Measurements from ENCODE around the gene TSEN54. TPM values are rescaled to one million over a fixed set of nuclear protein-coding genes. Genes with fewer than 3 reads are reported as not detected.

TSEN54 gene
- total RNA-seq, 1 experiment from 2014 or later: 44.5 TPM

DNA sequence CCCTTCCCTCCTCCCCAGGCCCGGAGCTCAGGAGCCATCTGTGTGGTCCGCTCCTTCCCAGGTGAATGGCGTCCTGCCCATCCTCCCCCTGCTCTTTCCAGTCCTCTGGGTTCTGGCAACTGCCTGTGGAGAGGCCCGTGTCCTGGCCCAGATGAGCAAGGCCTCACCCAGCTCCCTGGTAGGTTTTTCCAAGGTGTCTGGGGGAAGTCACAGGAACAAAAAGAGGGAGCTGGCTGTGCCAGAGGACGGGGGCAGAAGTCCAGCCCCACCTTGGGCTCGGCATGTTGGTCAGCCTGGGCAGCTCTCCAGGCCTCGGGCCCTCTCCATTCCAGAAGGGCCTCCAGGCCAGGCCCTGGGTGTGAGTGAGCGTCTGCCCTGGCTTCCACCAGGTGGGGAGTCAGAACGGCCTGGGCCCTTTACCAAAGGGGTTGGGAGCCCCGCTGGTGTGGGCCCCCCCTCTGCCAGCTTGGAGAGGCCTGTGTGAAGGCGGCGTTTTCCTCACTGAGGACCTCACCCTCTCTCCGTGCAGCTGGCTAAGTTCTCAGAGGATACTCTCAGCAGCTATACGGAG lies 26.1 kb upstream of the TSEN54 start:
- H3K79me2 ChIP-seq (ENCODE audit: insufficient read depth, low read length): no peaks in the 10 kb centered on the region
- Mint-ChIP-seq H3K4me1 (peaks cover 4 to 7% of the 10 kb centered on the region in 2 experiments), H3K9me3 (no peaks in the 10 kb centered on the region), H3K27ac (peak overlapping the region in 1 of 3 experiments; percentile 57; a peak in 1 of 7 replicates), H3K4me3 (no peak overlapping the region), H3K27me3 (ENCODE audit: low read depth) (no peaks in the 10 kb centered on the region), H3K36me3 (ENCODE audit: insufficient read depth in 1 of 3, low read depth in 3 of 3) (peaks cover 0 to 20% (median 17%) of the 10 kb centered on the region in 3 experiments; a peak in 5 of 7 replicates)
- no peak overlapping the region for H4K91ac ChIP-seq (ENCODE audit: insufficient read length, low read depth, low read length)
- no peak overlapping the region for H2BK5ac ChIP-seq (ENCODE audit: insufficient read length, low read length)
- no peak overlapping the region for H2BK15ac ChIP-seq (ENCODE audit: low read depth, low read length)
- no peak overlapping the region for H3K56ac ChIP-seq (ENCODE audit: insufficient read length, low read depth, low read length)
- no peak overlapping the region for H3K27ac ChIP-seq (ENCODE audit: insufficient read length, low read depth, low read length)
- no peak overlapping the region for H3K4ac ChIP-seq (ENCODE audit: low read depth, low read length)
- no peak overlapping the region for H2BK20ac ChIP-seq (ENCODE audit: low read depth, low read length, poor library complexity, severe bottlenecking)
- no peak overlapping the region for H3K23ac ChIP-seq (ENCODE audit: insufficient read length, low read depth, low read length)
- no peaks in the 10 kb centered on the region for H3K9me3 ChIP-seq (ENCODE audit: control insufficient read depth, low read depth, low read length)
- H4K5ac ChIP-seq (ENCODE audit: insufficient read length, low read depth, low read length): no peak overlapping the region
- H3K23me2 ChIP-seq (ENCODE audit: insufficient read length, low read depth, low read length, poor library complexity, severe bottlenecking): no peaks in the 10 kb centered on the region
- H3K4me1 ChIP-seq (ENCODE audit: insufficient read depth, low read length): no peaks in the 10 kb centered on the region
- no peaks in the 10 kb centered on the region for H3K79me1 ChIP-seq (ENCODE audit: insufficient read depth, low read depth, low read length, poor library complexity, severe bottlenecking)
- WGBS (ENCODE audit: extremely low coverage, insufficient read length, low lambda C conversion rate): no CpG with 5 or more reads among the region's 14 CpGs
- no peak overlapping the region for H3K9ac ChIP-seq (ENCODE audit: extremely low read depth, insufficient read length, low read length)
- H3K27me3 ChIP-seq (ENCODE audit: insufficient read depth, low read length): no peaks in the 10 kb centered on the region
- no peak overlapping the region for H4K8ac ChIP-seq (replicated peaks; ENCODE audit: insufficient read length, low read depth, low read length)
- TF ChIP-seq, protein P1, sequence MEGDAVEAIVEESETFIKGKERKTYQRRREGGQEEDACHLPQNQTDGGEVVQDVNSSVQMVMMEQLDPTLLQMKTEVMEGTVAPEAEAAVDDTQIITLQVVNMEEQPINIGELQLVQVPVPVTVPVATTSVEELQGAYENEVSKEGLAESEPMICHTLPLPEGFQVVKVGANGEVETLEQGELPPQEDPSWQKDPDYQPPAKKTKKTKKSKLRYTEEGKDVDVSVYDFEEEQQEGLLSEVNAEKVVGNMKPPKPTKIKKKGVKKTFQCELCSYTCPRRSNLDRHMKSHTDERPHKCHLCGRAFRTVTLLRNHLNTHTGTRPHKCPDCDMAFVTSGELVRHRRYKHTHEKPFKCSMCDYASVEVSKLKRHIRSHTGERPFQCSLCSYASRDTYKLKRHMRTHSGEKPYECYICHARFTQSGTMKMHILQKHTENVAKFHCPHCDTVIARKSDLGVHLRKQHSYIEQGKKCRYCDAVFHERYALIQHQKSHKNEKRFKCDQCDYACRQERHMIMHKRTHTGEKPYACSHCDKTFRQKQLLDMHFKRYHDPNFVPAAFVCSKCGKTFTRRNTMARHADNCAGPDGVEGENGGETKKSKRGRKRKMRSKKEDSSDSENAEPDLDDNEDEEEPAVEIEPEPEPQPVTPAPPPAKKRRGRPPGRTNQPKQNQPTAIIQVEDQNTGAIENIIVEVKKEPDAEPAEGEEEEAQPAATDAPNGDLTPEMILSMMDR (conservative IDR thresholded peaks at IDR 0.05): no peak
- H2BK120ac ChIP-seq (ENCODE audit: low read depth, low read length, poor library complexity, severe bottlenecking): no peak overlapping the region
- no peak overlapping the region for H3T11ph ChIP-seq (ENCODE audit: low read length)
- H2AK5ac ChIP-seq (ENCODE audit: insufficient read length, low read length): no peak overlapping the region
- no peak overlapping the region for H3K14ac ChIP-seq (ENCODE audit: insufficient read depth, low read length)
- DNase-seq: no peak
- H3K4me2 ChIP-seq (ENCODE audit: insufficient read depth, insufficient read length, low read length): no peak overlapping the region
- no peak overlapping the region for H2AFZ ChIP-seq (ENCODE audit: low read length)
- H4K20me1 ChIP-seq (ENCODE audit: control insufficient read depth, insufficient read depth, insufficient read length): no peaks in the 10 kb centered on the region
- H2BK12ac ChIP-seq (ENCODE audit: insufficient read length, low read depth, low read length): no peak overlapping the region
- H3K18ac ChIP-seq (ENCODE audit: insufficient read length, low read depth, low read length): no peak overlapping the region

Data from H9 (cell line).